ENCODE measurements around the gene DISC1.

Gene DISC1

DNA sequence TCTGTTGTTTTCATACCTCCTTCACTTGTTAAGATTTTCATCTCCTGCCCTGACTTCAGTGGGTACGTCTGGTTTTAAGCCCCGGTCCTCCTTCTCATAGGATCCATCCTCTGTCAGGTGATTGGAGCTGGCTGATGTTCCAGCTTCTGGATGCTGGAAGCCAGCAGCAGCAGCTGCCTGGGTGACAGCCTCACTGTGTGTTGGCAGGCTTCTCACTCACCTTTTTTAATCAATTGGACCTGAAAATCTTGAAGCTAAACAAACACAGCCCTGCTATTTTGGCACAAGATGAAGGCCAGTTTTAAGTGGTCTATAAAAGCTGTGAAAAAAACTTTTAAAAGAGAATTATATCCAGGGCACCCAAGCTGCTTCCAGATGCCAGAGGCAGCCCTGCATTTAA is 181.0 kb downstream of the DISC1 start:
- H3K4me1 Mint-ChIP-seq, result no peaks in the 10 kb centered on the region
- H3K27me3 Mint-ChIP-seq (ENCODE audit: low read depth, poor library complexity), result peaks cover 3% of the 10 kb centered on the region
- TF ChIP-seq, protein P1, sequence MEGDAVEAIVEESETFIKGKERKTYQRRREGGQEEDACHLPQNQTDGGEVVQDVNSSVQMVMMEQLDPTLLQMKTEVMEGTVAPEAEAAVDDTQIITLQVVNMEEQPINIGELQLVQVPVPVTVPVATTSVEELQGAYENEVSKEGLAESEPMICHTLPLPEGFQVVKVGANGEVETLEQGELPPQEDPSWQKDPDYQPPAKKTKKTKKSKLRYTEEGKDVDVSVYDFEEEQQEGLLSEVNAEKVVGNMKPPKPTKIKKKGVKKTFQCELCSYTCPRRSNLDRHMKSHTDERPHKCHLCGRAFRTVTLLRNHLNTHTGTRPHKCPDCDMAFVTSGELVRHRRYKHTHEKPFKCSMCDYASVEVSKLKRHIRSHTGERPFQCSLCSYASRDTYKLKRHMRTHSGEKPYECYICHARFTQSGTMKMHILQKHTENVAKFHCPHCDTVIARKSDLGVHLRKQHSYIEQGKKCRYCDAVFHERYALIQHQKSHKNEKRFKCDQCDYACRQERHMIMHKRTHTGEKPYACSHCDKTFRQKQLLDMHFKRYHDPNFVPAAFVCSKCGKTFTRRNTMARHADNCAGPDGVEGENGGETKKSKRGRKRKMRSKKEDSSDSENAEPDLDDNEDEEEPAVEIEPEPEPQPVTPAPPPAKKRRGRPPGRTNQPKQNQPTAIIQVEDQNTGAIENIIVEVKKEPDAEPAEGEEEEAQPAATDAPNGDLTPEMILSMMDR (IDR thresholded peaks at IDR 0.05), result no peak
- no peak overlapping the region for H3K27ac Mint-ChIP-seq
- peaks cover 15% of the 10 kb centered on the region for H3K36me3 Mint-ChIP-seq (ENCODE audit: low read depth)
- H3K9me3 Mint-ChIP-seq, result no peaks in the 10 kb centered on the region
- DNase-seq, result no peak
- H3K4me3 Mint-ChIP-seq, result no peak overlapping the region

DNA sequence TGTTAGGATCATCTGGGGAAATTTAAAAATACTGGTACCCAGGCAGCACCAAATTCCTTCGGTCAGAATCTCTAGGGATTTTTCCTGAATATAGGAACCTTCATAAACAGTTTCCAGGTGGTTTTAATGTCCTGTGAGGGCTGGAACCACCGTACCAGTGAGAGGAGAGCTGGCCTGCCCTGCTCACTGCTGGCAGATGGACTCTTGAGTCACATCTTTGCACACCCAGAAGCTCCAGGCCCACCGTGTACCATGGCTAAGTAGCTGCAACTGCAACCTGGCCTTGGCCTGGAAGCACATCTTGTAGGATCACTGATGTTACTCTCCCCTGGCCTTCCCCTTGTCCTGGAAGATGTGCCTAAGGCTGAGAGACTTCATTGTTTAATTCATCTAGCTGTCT is 181.5 kb downstream of the DISC1 start:
- Mint-ChIP-seq H3K4me1 (no peaks in the 10 kb centered on the region), H3K4me3 (no peak overlapping the region), H3K9me3 (no peaks in the 10 kb centered on the region), H3K27ac (no peak overlapping the region), H3K27me3 (ENCODE audit: low read depth, poor library complexity) (peaks cover 3% of the 10 kb centered on the region), H3K36me3 (ENCODE audit: low read depth) (peaks cover 15% of the 10 kb centered on the region)
- TF ChIP-seq, protein P1 (IDR thresholded peaks at IDR 0.05), result no peak
- DNase-seq, result no peak

DNA sequence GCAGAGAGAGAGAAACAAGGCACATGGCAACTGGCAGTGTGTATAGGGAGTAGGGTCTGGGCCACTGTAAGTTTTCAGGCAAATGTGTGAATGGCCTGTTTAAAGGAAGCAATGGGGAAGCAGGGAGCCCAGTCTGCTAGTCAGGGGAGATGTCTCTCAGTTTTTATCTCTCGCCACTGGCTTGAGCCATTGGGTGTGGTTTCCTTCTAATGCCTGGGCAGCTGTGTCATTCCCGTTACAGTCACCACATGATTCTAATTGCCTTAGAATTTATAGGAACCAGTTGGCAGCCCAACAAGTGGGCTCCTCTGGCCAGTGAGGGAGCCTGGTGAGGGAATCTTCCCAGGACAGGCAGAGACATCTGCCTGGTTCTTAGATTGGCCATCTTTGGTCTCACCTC is 182.4 kb downstream of the DISC1 start:
- Mint-ChIP-seq H3K36me3 (ENCODE audit: low read depth) (peaks cover 23% of the 10 kb centered on the region), H3K4me1 (no peaks in the 10 kb centered on the region), H3K9me3 (peaks cover 6% of the 10 kb centered on the region), H3K27ac (no peak overlapping the region), H3K27me3 (ENCODE audit: low read depth, poor library complexity) (peaks cover 3% of the 10 kb centered on the region), H3K4me3 (no peak overlapping the region)
- no peak for DNase-seq
- TF ChIP-seq, protein P1 (IDR thresholded peaks at IDR 0.05), result no peak

DNA sequence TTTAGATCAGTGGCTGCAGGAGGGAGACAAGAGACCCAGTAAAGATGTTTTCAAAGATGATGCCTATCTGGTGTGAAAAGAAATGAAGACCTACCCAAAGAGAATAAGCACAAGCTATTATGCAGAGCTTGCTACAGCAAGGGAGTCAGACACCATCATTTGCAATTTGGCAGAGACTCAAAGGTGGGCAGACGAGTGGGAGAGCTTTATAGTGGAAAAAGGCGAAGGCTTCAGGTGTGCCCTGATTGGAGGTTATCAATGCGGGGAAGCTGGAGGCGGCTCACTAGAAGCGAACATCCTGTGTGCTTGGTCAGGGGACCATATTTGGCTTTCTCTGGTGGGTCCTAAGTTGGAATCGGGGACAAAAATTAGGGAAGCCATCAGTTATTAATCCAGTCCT is 183.8 kb downstream of the DISC1 start:
- Mint-ChIP-seq H3K9me3 (peaks cover 6% of the 10 kb centered on the region), H3K4me3 (no peak overlapping the region), H3K27me3 (ENCODE audit: low read depth, poor library complexity) (peaks cover 3% of the 10 kb centered on the region), H3K4me1 (no peaks in the 10 kb centered on the region), H3K36me3 (ENCODE audit: low read depth) (peaks cover 16% of the 10 kb centered on the region), H3K27ac (no peak overlapping the region)
- no peak for DNase-seq
- TF ChIP-seq, protein P1 (IDR thresholded peaks at IDR 0.05), result no peak

DNA sequence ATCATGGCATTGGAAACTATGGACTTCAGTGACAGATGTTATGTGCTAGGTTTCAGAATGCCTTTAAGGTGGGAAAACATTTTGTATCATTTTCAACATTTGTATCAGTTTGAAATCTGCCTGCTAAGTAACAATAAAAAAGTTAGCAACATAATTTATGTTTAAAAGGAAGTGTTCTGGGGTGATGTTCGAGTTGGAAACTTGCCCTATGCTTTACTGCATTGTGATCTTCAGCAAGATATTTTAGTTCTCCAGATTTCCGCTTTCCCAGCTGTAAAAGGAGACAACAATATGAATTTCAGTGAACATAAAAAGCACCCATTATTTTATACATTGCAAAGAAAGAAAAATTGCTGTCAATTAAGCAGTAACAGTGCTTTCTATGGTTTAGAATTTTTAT is 187.4 kb downstream of the DISC1 start:
- H3K27me3 Mint-ChIP-seq (ENCODE audit: low read depth, poor library complexity), result no peaks in the 10 kb centered on the region
- peaks cover 9% of the 10 kb centered on the region for H3K9me3 Mint-ChIP-seq
- no peak overlapping the region for H3K4me3 Mint-ChIP-seq
- H3K27ac Mint-ChIP-seq, result no peak overlapping the region
- no peak for DNase-seq
- peaks cover 20% of the 10 kb centered on the region for H3K36me3 Mint-ChIP-seq (ENCODE audit: low read depth)
- TF ChIP-seq, protein P1 (IDR thresholded peaks at IDR 0.05), result no peak
- no peaks in the 10 kb centered on the region for H3K4me1 Mint-ChIP-seq

DNA sequence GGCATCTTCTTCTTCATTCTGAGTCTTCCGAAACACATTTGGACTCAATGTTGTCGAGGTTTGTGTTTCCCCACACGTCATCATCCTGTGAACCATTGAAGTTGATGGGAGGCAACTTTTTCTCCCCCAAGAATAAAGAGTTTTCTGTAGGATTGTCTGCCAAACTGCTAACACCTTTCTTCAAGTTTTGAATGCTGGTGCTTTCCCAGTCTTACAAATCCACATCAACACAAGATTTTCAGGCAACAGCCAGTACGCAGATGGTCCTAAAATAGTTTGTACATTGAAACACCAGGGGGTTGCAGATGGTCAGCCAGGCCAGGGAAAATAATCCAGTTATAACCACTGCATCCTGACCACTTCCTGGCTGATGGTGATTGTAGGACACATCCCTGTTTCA is 187.9 kb downstream of the DISC1 start:
- TF ChIP-seq, protein P1 (IDR thresholded peaks at IDR 0.05), result no peak
- Mint-ChIP-seq H3K4me1 (no peaks in the 10 kb centered on the region), H3K27me3 (ENCODE audit: low read depth, poor library complexity) (no peaks in the 10 kb centered on the region), H3K4me3 (no peak overlapping the region), H3K36me3 (ENCODE audit: low read depth) (peaks cover 20% of the 10 kb centered on the region), H3K9me3 (peaks cover 9% of the 10 kb centered on the region), H3K27ac (no peak overlapping the region)
- DNase-seq, result no peak
